OCI-LY1 (cell line): ENCODE results near the gene TMEM175.

Experiments used
- H2AFZ ChIP-seq: fragments of 200-600 bp; sonication (generic), shearing (Covaris generic); 2 replicates; pipeline ENCODE4 v1.6.0; 2014; ENCODE audit warnings: antibody characterized with exemption, mild to moderate bottlenecking, low read length
- H3F3A ChIP-seq: fragments of 200-600 bp; sonication (generic), shearing (Covaris generic); 2 replicates; pipeline ENCODE4 v1.6.0; 2014; ENCODE audit warnings: mild to moderate bottlenecking, antibody characterized with exemption, low read length, moderate library complexity; ENCODE audit not compliant: insufficient read depth
- H3K27ac ChIP-seq: fragments of 200-600 bp; sonication (generic); 2 replicates; pipeline ENCODE4 v1.5.1; 2014; ENCODE audit warnings: low read length, mixed run types, mild to moderate bottlenecking, low read depth; ENCODE audit not compliant: poor library complexity, severe bottlenecking
- H3K27me3 ChIP-seq: fragments of 200-600 bp; sonication (generic); 2 replicates; pipeline ENCODE4 v1.6.0; 2014; ENCODE audit warnings: antibody characterized with exemption, mild to moderate bottlenecking, low read length, moderate library complexity; ENCODE audit not compliant: insufficient read depth
- H3K36me3 ChIP-seq: fragments of 200-600 bp; sonication (generic); 2 replicates; pipeline ENCODE4 v1.6.1; 2014; ENCODE audit warnings: mild to moderate bottlenecking, antibody characterized with exemption, low read length, moderate library complexity, mixed read lengths; ENCODE audit not compliant: insufficient read depth
- H3K4me1 ChIP-seq: fragments of 200-600 bp; sonication (generic); 2 replicates; pipeline ENCODE4 v1.5.1; 2014; ENCODE audit warnings: mild to moderate bottlenecking, low read length, moderate library complexity; ENCODE audit not compliant: insufficient read depth, severe bottlenecking
- H3K4me2 ChIP-seq: fragments of 200-600 bp; sonication (generic), shearing (Covaris generic); 2 replicates; pipeline ENCODE4 v1.6.1; 2014; ENCODE audit warnings: low read length
- H3K4me3 ChIP-seq: fragments of 200-600 bp; sonication (generic); 2 replicates; pipeline ENCODE4 v1.5.1; 2014; ENCODE audit warnings: low read length, low read depth, mild to moderate bottlenecking, mixed read lengths; ENCODE audit not compliant: poor library complexity, severe bottlenecking
- H3K79me2 ChIP-seq: fragments of 200-600 bp; shearing (Covaris generic); 2 replicates; pipeline ENCODE4 v1.6.1; 2016; ENCODE audit warnings: mixed run types, low read length, mixed read lengths; ENCODE audit not compliant: insufficient read depth
- H3K9ac ChIP-seq: fragments of 200-600 bp; sonication (generic), shearing (Covaris generic); 2 replicates; pipeline ENCODE4 v1.6.1; 2014; ENCODE audit warnings: mild to moderate bottlenecking, low read length, mixed read lengths
- H3K9me2 ChIP-seq: fragments of 200-600 bp; sonication (generic), shearing (Covaris generic); 2 replicates; pipeline ENCODE4 v1.6.1; 2014; ENCODE audit warnings: low read depth, mild to moderate bottlenecking, low read length, mixed read lengths
- H3K9me3 ChIP-seq: fragments of 200-600 bp; shearing (Covaris generic); 2 replicates; pipeline ENCODE4 v1.6.1; 2014; ENCODE audit warnings: low read length, mixed read lengths
- H4K20me1 ChIP-seq: fragments of 200-600 bp; sonication (generic), shearing (Covaris generic); 2 replicates; pipeline ENCODE4 v1.6.0; 2016; ENCODE audit warnings: mild to moderate bottlenecking, low read length; ENCODE audit not compliant: insufficient read depth
- EZH2 ChIP-seq: fragments of 200-600 bp; sonication (generic), shearing (Covaris generic); IDR thresholded peaks from 2 replicates; pipeline ENCODE4 v1.8.0; 2017; ENCODE audit warnings: borderline replicate concordance, mixed run types, mild to moderate bottlenecking, antibody characterized with exemption, low read length, moderate library complexity, mixed read lengths
- TF ChIP-seq, protein P1 (sequence below): fragments of 200-600 bp; sonication (generic), shearing (Covaris generic); IDR thresholded peaks from 2 replicates; pipeline ENCODE4 v1.5.1; 2017; ENCODE audit warnings: mild to moderate bottlenecking, antibody characterized with exemption, low read length, moderate library complexity, mixed read lengths

The TMEM175 gene

DNA sequence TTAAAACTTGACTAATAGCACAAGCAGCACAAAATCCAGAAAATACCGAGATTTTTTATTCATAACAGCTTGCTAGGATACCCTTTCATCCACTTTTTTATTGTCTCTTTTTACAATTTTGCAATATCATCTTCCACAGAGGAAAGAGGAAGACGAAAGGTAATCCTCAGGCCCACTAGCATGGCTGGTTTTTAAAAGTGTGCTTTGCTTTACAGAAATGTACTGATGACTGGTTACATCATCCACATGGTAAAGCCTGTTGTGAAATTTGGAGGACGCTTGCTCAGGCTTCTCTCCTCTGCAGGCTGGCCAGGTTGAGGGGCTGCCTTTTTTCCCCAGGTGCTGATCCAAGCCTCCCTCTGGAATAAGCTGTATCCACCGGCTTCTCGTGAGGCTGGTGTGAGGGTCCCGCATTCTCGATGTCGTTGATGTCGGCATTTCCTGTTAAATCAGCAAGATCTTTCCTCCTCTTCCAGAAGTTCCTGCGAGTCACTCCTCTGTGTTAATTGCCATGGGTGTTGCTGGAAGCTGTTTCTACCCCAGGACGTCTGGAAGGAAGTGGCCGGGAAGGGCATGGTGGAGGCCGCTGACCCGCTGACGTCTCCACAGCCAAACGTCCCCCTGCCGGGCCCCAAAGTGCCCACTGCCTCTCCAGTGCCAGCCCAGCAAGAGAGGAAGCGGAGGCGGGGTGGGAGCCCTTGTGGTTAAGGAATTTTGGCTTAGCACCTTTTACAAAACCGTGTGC lies 46.9 kb downstream of the TMEM175 start:
- no peak overlapping the region for H3K4me2 ChIP-seq
- H3K36me3 ChIP-seq: no peaks in the 10 kb centered on the region
- no peaks in the 10 kb centered on the region for H3K27me3 ChIP-seq
- no peaks in the 10 kb centered on the region for H3K9me3 ChIP-seq
- no peak overlapping the region for H3K9ac ChIP-seq
- no peaks in the 10 kb centered on the region for H3F3A ChIP-seq
- TF ChIP-seq, protein P1, sequence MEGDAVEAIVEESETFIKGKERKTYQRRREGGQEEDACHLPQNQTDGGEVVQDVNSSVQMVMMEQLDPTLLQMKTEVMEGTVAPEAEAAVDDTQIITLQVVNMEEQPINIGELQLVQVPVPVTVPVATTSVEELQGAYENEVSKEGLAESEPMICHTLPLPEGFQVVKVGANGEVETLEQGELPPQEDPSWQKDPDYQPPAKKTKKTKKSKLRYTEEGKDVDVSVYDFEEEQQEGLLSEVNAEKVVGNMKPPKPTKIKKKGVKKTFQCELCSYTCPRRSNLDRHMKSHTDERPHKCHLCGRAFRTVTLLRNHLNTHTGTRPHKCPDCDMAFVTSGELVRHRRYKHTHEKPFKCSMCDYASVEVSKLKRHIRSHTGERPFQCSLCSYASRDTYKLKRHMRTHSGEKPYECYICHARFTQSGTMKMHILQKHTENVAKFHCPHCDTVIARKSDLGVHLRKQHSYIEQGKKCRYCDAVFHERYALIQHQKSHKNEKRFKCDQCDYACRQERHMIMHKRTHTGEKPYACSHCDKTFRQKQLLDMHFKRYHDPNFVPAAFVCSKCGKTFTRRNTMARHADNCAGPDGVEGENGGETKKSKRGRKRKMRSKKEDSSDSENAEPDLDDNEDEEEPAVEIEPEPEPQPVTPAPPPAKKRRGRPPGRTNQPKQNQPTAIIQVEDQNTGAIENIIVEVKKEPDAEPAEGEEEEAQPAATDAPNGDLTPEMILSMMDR: no peak
- TF ChIP-seq EZH2: no peak
- no peak overlapping the region for H3K27ac ChIP-seq
- no peak overlapping the region for H3K4me3 ChIP-seq
- no peaks in the 10 kb centered on the region for H3K9me2 ChIP-seq
- no peaks in the 10 kb centered on the region for H3K79me2 ChIP-seq
- H2AFZ ChIP-seq: no peak overlapping the region
- H4K20me1 ChIP-seq: no peaks in the 10 kb centered on the region
- H3K4me1 ChIP-seq: no peaks in the 10 kb centered on the region

DNA sequence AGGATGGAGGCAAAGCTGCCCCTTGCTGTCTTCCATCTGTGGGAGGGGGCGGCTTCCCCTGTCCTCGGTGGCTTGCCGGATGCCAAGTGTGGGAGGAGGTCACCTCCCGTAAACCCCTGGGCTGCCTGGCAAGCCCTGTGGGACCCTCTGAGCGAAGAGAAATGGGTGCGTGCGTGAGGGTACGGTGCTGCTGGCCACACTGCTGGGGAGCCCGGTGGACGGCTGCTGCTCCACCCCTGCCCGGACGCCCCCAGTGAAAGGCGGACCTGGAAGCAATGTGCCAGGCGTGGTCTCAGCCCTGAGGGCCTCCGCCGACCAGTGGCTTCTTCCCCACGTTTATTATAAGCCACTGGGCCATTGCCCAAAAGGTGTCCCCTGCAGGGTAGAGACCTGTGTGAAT lies 50.0 kb downstream of the TMEM175 start:
- TF ChIP-seq, protein P1: no peak
- TF ChIP-seq EZH2: no peak
- Histone ChIP-seq H3K27me3 (no peaks in the 10 kb centered on the region), H3K9ac (no peak overlapping the region), H3K4me1 (peaks cover 11% of the 10 kb centered on the region), H4K20me1 (no peaks in the 10 kb centered on the region), H3K4me2 (no peak overlapping the region), H2AFZ (no peak overlapping the region), H3K79me2 (no peaks in the 10 kb centered on the region), H3F3A (no peaks in the 10 kb centered on the region), H3K27ac (no peak overlapping the region), H3K9me3 (no peaks in the 10 kb centered on the region), H3K4me3 (no peak overlapping the region), H3K9me2 (no peaks in the 10 kb centered on the region), H3K36me3 (no peaks in the 10 kb centered on the region)

DNA sequence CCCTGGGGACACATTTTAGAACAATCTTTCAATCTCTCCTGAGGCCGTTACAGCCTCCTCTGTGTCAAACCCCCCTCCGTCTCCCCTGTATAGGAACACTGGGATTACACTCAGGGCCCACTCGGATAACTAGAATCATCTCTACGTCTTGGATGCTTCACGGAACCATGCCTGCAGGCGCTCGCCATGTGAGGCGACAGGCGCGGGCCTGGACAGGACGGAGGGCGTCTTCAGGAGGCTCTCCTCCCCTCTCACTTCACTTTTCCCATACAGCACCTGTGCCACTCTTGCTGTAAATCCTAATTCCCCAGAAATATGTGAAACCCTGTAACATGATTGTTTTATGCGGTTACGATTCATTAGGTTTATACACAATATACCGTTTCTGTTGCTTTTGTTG lies 50.6 kb downstream of the TMEM175 start:
- Histone ChIP-seq H3K4me3 (no peak overlapping the region), H2AFZ (no peak overlapping the region), H3K9me3 (no peaks in the 10 kb centered on the region), H3K9me2 (no peaks in the 10 kb centered on the region), H3K36me3 (no peaks in the 10 kb centered on the region), H3K4me2 (no peak overlapping the region), H3K9ac (no peak overlapping the region), H3K79me2 (no peaks in the 10 kb centered on the region), H3F3A (no peaks in the 10 kb centered on the region), H3K27me3 (no peaks in the 10 kb centered on the region), H3K4me1 (peaks cover 16% of the 10 kb centered on the region), H4K20me1 (no peaks in the 10 kb centered on the region), H3K27ac (no peak overlapping the region)
- no peak for TF ChIP-seq EZH2
- TF ChIP-seq, protein P1: no peak
